Endometrial microvascular endothelial cells (primary cell): Measurements from ENCODE around the gene KIT. TPM values are rescaled to one million over a fixed set of nuclear protein-coding genes. Genes with fewer than 3 reads are reported as not detected.

Experiments used
- in situ Hi-C: cut with HindIII; loops from 2 replicates; pipeline ENCODE4 v1.10.0; 2017; ENCODE audit warnings: low sequenced_read_pairs, low pct_unique_long_range_greater_than_20kb; ENCODE audit errors: inconsistent ontology term
- total RNA-seq: library from RNA; depleted of rRNA; stranded (reverse); fragments of >200 nt; gene quantifications from one replicate; pipeline ENCODE4 v1.2.3, GENCODE V29; 2015; ENCODE audit errors: inconsistent ontology term

Gene KIT
- total RNA-seq, 1 donor from 2014 or later, result 0.09 TPM

GRCh38 chr4:54659313-54659712, 1.6 kb downstream of the KIT start:
- in situ Hi-C loops, result no loop called here

GRCh38 chr4:54659749-54660535, 2.2 kb downstream of the KIT start:
- in situ Hi-C loops, result no loop called here

GRCh38 chr4:54660591-54660990, 2.8 kb downstream of the KIT start:
- in situ Hi-C loops, result no loop called here

- in situ Hi-C loops, result no loop called here
Measured at GRCh38 chr4:54661169-54661568, 3.4 kb downstream of the KIT start.

- in situ Hi-C loops, result no loop called here
Measured at GRCh38 chr4:54661686-54662085, 3.9 kb downstream of the KIT start.

GRCh38 chr4:54662123-54662522, 4.4 kb downstream of the KIT start:
- in situ Hi-C loops, result no loop called here

- in situ Hi-C loops, result no loop called here
Measured at GRCh38 chr4:54662901-54663585, 5.3 kb downstream of the KIT start.

- in situ Hi-C loops, result no loop called here
Measured at GRCh38 chr4:54664400-54664799, 6.6 kb downstream of the KIT start.

- in situ Hi-C loops, result no loop called here
Measured at GRCh38 chr4:54668014-54668611, 10.4 kb downstream of the KIT start.

GRCh38 chr4:54669831-54670230, 12.1 kb downstream of the KIT start:
- in situ Hi-C loops, result no loop called here

- in situ Hi-C loops, result no loop called here
Measured at GRCh38 chr4:54675721-54676461, 18.1 kb downstream of the KIT start.

GRCh38 chr4:54676658-54677057, 18.9 kb downstream of the KIT start:
- in situ Hi-C loops, result no loop called here

GRCh38 chr4:54677416-54677815, 19.7 kb downstream of the KIT start:
- in situ Hi-C loops, result no loop called here

- in situ Hi-C loops, result no loop called here
Measured at GRCh38 chr4:54677853-54678650, 20.3 kb downstream of the KIT start.

- in situ Hi-C loops, result no loop called here
Measured at GRCh38 chr4:54678826-54679225, 21.1 kb downstream of the KIT start.

GRCh38 chr4:54679813-54680212, 22.1 kb downstream of the KIT start:
- in situ Hi-C loops, result no loop called here

GRCh38 chr4:54683616-54684346, 26.0 kb downstream of the KIT start:
- in situ Hi-C loops, result no loop called here

GRCh38 chr4:54685810-54686209, 28.1 kb downstream of the KIT start:
- in situ Hi-C loops, result no loop called here
